ENCODE measurements around the gene INSL3.

DNA sequence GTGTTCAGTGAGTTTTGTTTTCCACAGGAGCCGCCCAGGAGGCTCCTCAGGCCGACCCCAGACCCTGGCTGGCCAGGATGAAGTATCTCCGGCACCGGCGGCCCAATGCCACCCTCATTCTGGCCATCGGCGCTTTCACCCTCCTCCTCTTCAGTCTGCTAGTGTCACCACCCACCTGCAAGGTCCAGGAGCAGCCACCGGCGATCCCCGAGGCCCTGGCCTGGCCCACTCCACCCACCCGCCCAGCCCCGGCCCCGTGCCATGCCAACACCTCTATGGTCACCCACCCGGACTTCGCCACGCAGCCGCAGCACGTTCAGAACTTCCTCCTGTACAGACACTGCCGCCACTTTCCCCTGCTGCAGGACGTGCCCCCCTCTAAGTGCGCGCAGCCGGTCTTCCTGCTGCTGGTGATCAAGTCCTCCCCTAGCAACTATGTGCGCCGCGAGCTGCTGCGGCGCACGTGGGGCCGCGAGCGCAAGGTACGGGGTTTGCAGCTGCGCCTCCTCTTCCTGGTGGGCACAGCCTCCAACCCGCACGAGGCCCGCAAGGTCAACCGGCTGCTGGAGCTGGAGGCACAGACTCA, 13.5 kb downstream of the INSL3 start:
- TF ChIP-seq CTCF (IDR thresholded peaks at IDR 0.05) = no peak
- no peak for TF ChIP-seq EZH2phosphoT487 (IDR thresholded peaks at IDR 0.05)

All from neural progenitor cell (in vitro differentiated cells).